Measurements from ENCODE around the gene HADHA.
"Not testable (repeated sequence)": the region's sequence is repeated elsewhere in the genome, so short reads cannot be mapped to it uniquely, and the experiment has no call there.

Gene HADHA

GRCh38 chr2:26244309-26245230 lies at the start of gene HADHA, which contains the start of gene HADHB:
Gene HADHA (minus strand): TSS chr2:26244632. CDS start chr2:26244596, 36 bp downstream.
Gene HADHB (plus strand): TSS chr2:26244939. CDS start chr2:26254255, 9,316 bp downstream.
- peak; percentile 59 for DNase-seq (ENCODE audit: low read depth)

GRCh38 chr2:26292646-26293045 lies 48.2 kb upstream of the HADHA start:
- no peak for DNase-seq (ENCODE audit: low read depth)

GRCh38 chr2:26290001-26290400 lies 45.6 kb upstream of the HADHA start:
- DNase-seq (ENCODE audit: low read depth) = no peak

- DNase-seq (ENCODE audit: low read depth) = no peak
These were observed 41.5 kb upstream of the HADHA start for GRCh38 chr2:26285931-26286330.

- no peak for DNase-seq (ENCODE audit: low read depth)
These were observed 39.7 kb upstream of the HADHA start for GRCh38 chr2:26284132-26284531.

GRCh38 chr2:26283606-26284005 lies 39.2 kb upstream of the HADHA start:
- DNase-seq (ENCODE audit: low read depth) = no peak

- no peak for DNase-seq (ENCODE audit: low read depth)
These were observed 36.8 kb upstream of the HADHA start for GRCh38 chr2:26281226-26281625.

GRCh38 chr2:26279886-26280285 lies 35.5 kb upstream of the HADHA start:
- DNase-seq (ENCODE audit: low read depth) = no peak

- no peak for DNase-seq (ENCODE audit: low read depth)
These were observed 32.2 kb upstream of the HADHA start for GRCh38 chr2:26276484-26277227.

GRCh38 chr2:26274058-26274613 lies 29.7 kb upstream of the HADHA start:
- DNase-seq (ENCODE audit: low read depth) = no peak

- no peak for DNase-seq (ENCODE audit: low read depth)
These were observed 29.1 kb upstream of the HADHA start for GRCh38 chr2:26273501-26273900.

- DNase-seq (ENCODE audit: low read depth) = no peak
These were observed 25.9 kb upstream of the HADHA start for GRCh38 chr2:26270373-26270772.

GRCh38 chr2:26269571-26270158 lies 25.2 kb upstream of the HADHA start:
- no peak for DNase-seq (ENCODE audit: low read depth)

- DNase-seq (ENCODE audit: low read depth) = not testable (repeated sequence)
These were observed 24.4 kb upstream of the HADHA start for GRCh38 chr2:26268670-26269385.

GRCh38 chr2:26268213-26268612 lies 23.8 kb upstream of the HADHA start:
- DNase-seq (ENCODE audit: low read depth) = no peak

- not testable (repeated sequence) for DNase-seq (ENCODE audit: low read depth)
These were observed 14.4 kb upstream of the HADHA start for GRCh38 chr2:26258836-26259235.

- no peak for DNase-seq (ENCODE audit: low read depth)
These were observed 11.4 kb upstream of the HADHA start for GRCh38 chr2:26255759-26256384.

GRCh38 chr2:26251893-26252292 lies 7.5 kb upstream of the HADHA start:
- DNase-seq (ENCODE audit: low read depth) = no peak

GRCh38 chr2:26249625-26250024 lies 5.2 kb upstream of the HADHA start:
- DNase-seq (ENCODE audit: low read depth) = no peak

GRCh38 chr2:26246818-26247217 lies 2.4 kb upstream of the HADHA start:
- DNase-seq (ENCODE audit: low read depth) = no peak

- DNase-seq (ENCODE audit: low read depth) = no peak
These were observed 1.4 kb upstream of the HADHA start for GRCh38 chr2:26245810-26246209.
